Stimulated activated CD4-positive, alpha-beta T cell treated with anti-CD3 and anti-CD28 coated beads, Interleukin-1b, Interleukin-23, amount 100 ng/mL, for 1 hour (primary cell): ENCODE data around the gene SERPINC1.
"Not testable (repeated sequence)": the region's sequence is repeated elsewhere in the genome, so short reads cannot be mapped to it uniquely, and the experiment has no call there.

Experiments
- DNase-seq, 2 donors: peaks; one replicate each; pipeline ENCODE4 v3.0.0-alpha.2; 2020; ENCODE audit warnings: low read depth in 2 of 2

SERPINC1 gene

GRCh38 chr1:173917149-173917548 lies at the start of gene SERPINC1:
TSS of gene SERPINC1 (minus strand) at chr1:173917327. CDS start at chr1:173917259, 68 bp downstream.
- no peak for DNase-seq

GRCh38 chr1:173965896-173966295 lies 48.8 kb upstream of the SERPINC1 start:
- not testable (repeated sequence) for DNase-seq

- DNase-seq = no peak
These were observed 46.4 kb upstream of the SERPINC1 start for GRCh38 chr1:173963477-173963876.

- DNase-seq = no peak
These were observed 43.5 kb upstream of the SERPINC1 start for GRCh38 chr1:173960625-173961024.

- DNase-seq = no peak
These were observed 37.1 kb upstream of the SERPINC1 start for GRCh38 chr1:173954179-173954578.

- DNase-seq = no peak
These were observed 31.5 kb upstream of the SERPINC1 start for GRCh38 chr1:173948594-173948993.

- no peak for DNase-seq
These were observed 29.3 kb upstream of the SERPINC1 start for GRCh38 chr1:173946380-173946921.

- no peak for DNase-seq
These were observed 19.9 kb upstream of the SERPINC1 start for GRCh38 chr1:173937062-173937461.

GRCh38 chr1:173934440-173934839 lies 17.3 kb upstream of the SERPINC1 start:
- no peak for DNase-seq

GRCh38 chr1:173930541-173930940 lies 13.4 kb upstream of the SERPINC1 start:
- not testable (repeated sequence) for DNase-seq

GRCh38 chr1:173925306-173926242 lies 8.4 kb upstream of the SERPINC1 start:
- no peak for DNase-seq

GRCh38 chr1:173920861-173921260 lies 3.7 kb upstream of the SERPINC1 start:
- no peak for DNase-seq

GRCh38 chr1:173917635-173918493 lies 737 bp upstream of the SERPINC1 start:
- no peak for DNase-seq

- DNase-seq = no peak
These were observed 460 bp downstream of the SERPINC1 start for GRCh38 chr1:173916667-173917066.

- no peak for DNase-seq
These were observed 1.5 kb downstream of the SERPINC1 start for GRCh38 chr1:173915596-173915995.

- peak in 1 of 2 donors; percentile 6 for DNase-seq
These were observed 2.7 kb downstream of the SERPINC1 start for GRCh38 chr1:173914366-173914871.

- DNase-seq = no peak
These were observed 4.0 kb downstream of the SERPINC1 start for GRCh38 chr1:173913111-173913510.

GRCh38 chr1:173903827-173904531 lies 13.1 kb downstream of the SERPINC1 start:
- DNase-seq = no peak

GRCh38 chr1:173900992-173901391 lies 16.1 kb downstream of the SERPINC1 start:
- no peak for DNase-seq

GRCh38 chr1:173900427-173900826 lies 16.7 kb downstream of the SERPINC1 start:
- no peak for DNase-seq

GRCh38 chr1:173894189-173894588 lies 22.9 kb downstream of the SERPINC1 start:
- DNase-seq = no peak
